Measurements from ENCODE around the gene PLB1.

DNA sequence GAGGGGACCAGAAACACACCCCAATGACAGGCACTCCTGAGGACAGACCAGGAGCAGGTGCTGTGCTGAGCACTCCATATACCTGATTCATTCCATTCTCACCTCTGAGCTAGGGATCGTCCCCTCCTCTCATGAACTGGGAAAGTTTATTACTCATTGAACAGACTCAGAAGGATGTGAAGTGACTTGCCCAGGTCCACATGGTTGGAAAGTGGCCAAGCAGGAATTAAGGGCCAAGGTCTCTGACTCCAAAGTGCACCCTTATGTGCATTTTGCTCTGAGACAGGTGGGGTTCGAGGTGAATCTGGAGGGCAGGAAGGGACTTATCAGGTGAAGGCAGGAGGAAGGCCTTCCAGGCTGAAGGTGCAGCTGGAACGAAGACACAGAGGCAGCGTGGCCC is 25.1 kb upstream of the PLB1 start:
- no peak for TF ChIP-seq POLR2A (IDR thresholded peaks at IDR 0.05; ENCODE audit: low read depth, low read length)
- TF ChIP-seq POLR2AphosphoS5 (IDR thresholded peaks at IDR 0.05; ENCODE audit: low read depth, low read length) = no peak
- TF ChIP-seq TAF1 (IDR thresholded peaks at IDR 0.05; ENCODE audit: low read depth, low read length) = no peak
- TF ChIP-seq SPI1 (IDR thresholded peaks at IDR 0.05; ENCODE audit: low read depth, low read length) = no peak
- TF ChIP-seq POU2F2 (IDR thresholded peaks at IDR 0.05; ENCODE audit: low read depth, low read length) = no peak
- no peak for TF ChIP-seq PAX5 (IDR thresholded peaks at IDR 0.05; ENCODE audit: insufficient read depth, low read length, severe bottlenecking)

Measured in GM12891 (cell line).